Heart left ventricle (tissue), 16 donors: ENCODE data around the gene GRK5. TPM values are rescaled to one million over a fixed set of nuclear protein-coding genes. Genes with fewer than 3 reads are reported as not detected.

Experiments
- ATAC-seq, 4 donors: fragments of 200-7000 bp; cut with Tn5 transposase; one replicate each; pipeline ENCODE4 v1.9.1; 2020 to 2022; ENCODE audit warnings: moderate library complexity in 4 of 4, mild to moderate bottlenecking in 3 of 4, moderate number of reproducible peaks in 1 of 4
- DNase-seq, 5 donors: peaks; one replicate each; pipeline ENCODE4 v3.0.0-alpha.2; 2020
- H3K27ac ChIP-seq, 12 donors: fragments of 200-600 bp; sonication (generic) in 4 of 12; one replicate each; pipeline versions ENCODE4 v1.5.0 to v1.8.0; 2016 to 2022; ENCODE audit warnings: mild to moderate bottlenecking in 2 of 12
- H3K27me3 ChIP-seq, 9 donors: fragments of 200-600 bp; sonication (generic) in 2 of 9; one replicate each; pipeline versions ENCODE4 v1.5.1 to v1.8.0; 2016 to 2022; ENCODE audit warnings: mild to moderate bottlenecking in 3 of 9
- H3K36me3 ChIP-seq, 9 donors: fragments of 200-600 bp; sonication (generic) in 2 of 9; one replicate each; pipeline versions ENCODE4 v1.5.0 to v1.8.0; 2018 to 2022; ENCODE audit warnings: mild to moderate bottlenecking in 2 of 9
- H3K4me1 ChIP-seq, 12 donors: fragments of 200-600 bp; sonication (generic) in 4 of 12; one replicate each; pipeline versions ENCODE4 v1.5.0 to v1.8.0; 2016 to 2022; ENCODE audit warnings: mild to moderate bottlenecking in 3 of 12
- H3K4me3 ChIP-seq, 12 donors: fragments of 200-600 bp; sonication (generic) in 4 of 12; one replicate each; pipeline versions ENCODE4 v1.5.0 to v1.8.0; 2017 to 2022; ENCODE audit warnings: mild to moderate bottlenecking in 9 of 12, moderate library complexity in 4 of 12
- H3K9me3 ChIP-seq, 12 donors: fragments of 200-600 bp; sonication (generic) in 4 of 12; one replicate each; pipeline versions ENCODE4 v1.5.0 to v1.8.0; 2016 to 2022; ENCODE audit warnings: mild to moderate bottlenecking in 1 of 12
- CTCF ChIP-seq, 12 donors: fragments of 200-600 bp; sonication (generic) in 4 of 12; IDR thresholded peaks; one replicate each; pipeline versions ENCODE4 v1.5.0 to v1.8.0; 2018 to 2022; ENCODE audit warnings: antibody characterized with exemption in 12 of 12, mild to moderate bottlenecking in 5 of 12
- POLR2A ChIP-seq, 2 donors: fragments of 450-650 bp; IDR thresholded peaks; one replicate each; pipeline ENCODE4 v1.6.1; 2017; ENCODE audit warnings: antibody characterized with exemption in 2 of 2, mild to moderate bottlenecking in 2 of 2, moderate library complexity in 2 of 2
- WGBS, 4 donors: extraction: QIAGEN DNeasy Blood & Tissue Kit in 2 of 4; methylation state at CpG; one replicate each; pipeline versions ENCODE4 v1.1.5 to v1.1.7; 2013 to 2018; 5-methylcytosine and 5-hydroxymethylcytosine counted together
- intact Hi-C, 10 donors: fragments of 100-400 bp; cut with DNase I; formaldehyde crosslinking; loops; one replicate each; pipeline versions ENCODE4 v1.11.1 to v1.14.2; 2022
- polyA plus RNA-seq, 2 donors: library from polyadenylated mRNA; stranded (reverse); fragments of 200-250 nt; gene quantifications; one replicate each; pipeline ENCODE4 v1.2.3, GENCODE V29; 2013
- total RNA-seq, 9 donors: library from RNA; depleted of rRNA in 2 of 9; stranded (reverse); fragments of >200 nt in 2 of 9; fragmentation: NEBNext Ultra II Directional in 3 of 9; extraction: Animal tissue kit (Norgen Biotek cat#: 25700) in 3 of 9; gene quantifications; one replicate each; pipeline versions ENCODE4 v1.1.0 to v1.2.4, GENCODE V29; 2016 to 2023
- donor health status: ischemic (EF 13 %, LVEDD 7.1; RV severe dilation, severe dysfunction).
- donor health status: healthy with polysubstance abuse.
- donor health status: DM: no; HTN: yes; CAD: no.
- donor health status: DM: no; HTN: no; CAD: no.
- donor health status: ischemic (EF 25% LVEDD 6.9; RV normal size, moderate dysfunction).
- donor health status: ischemic (EF 25% LVEDD 5.7; RV mildly dilated, moderate dysfunction).
- donor health status: healthy.
- donor health status: DM: yes; HTN: yes; CAD: no.
- donor health status: ischemic (EF 35%, LVEDD 5.7; RV mildly dilated, moderate dysfunction).
- donor health status: nonischemic (EF 11% LVEDD 7.7; RV severe dilation, severe dysfunction).
- donor health status: DM: yes; HTN: yes; CAD: no.
- donor health status: PGD.
- donor health status: ischemic (EF 29% LVEDD 5.4; RV normal size, mild dysfunction).
- donor health status: nonischemic (EF 23%, LVEDD 6.1; RV moderate dilation, normal function).

GRK5 gene
- total and polyA plus RNA-seq, 11 donors: 13.1 to 58.0 (median 30.2) TPM

GRCh38 chr10:119248681-119249080 is 41.3 kb downstream of the GRK5 start:
- H3K9me3 ChIP-seq: no peaks in the 10 kb centered on the region
- TF ChIP-seq CTCF (IDR thresholded peaks at IDR 0.05): no peak
- TF ChIP-seq POLR2A (IDR thresholded peaks at IDR 0.05): no peak
- ATAC-seq (no peak), DNase-seq (no peak)
- H3K4me1 ChIP-seq: peaks cover 16 to 72% (median 52%) of the 10 kb centered on the region in 12 donors
- H3K27me3 ChIP-seq: no peaks in the 10 kb centered on the region
- WGBS, 4 donors: 87 to 95% (median 90%) methylated on average over 4 of the region's 4 CpGs
- peak overlapping the region in 2 of 12 donors; percentile 15 to 90 for H3K27ac ChIP-seq
- intact Hi-C loops: no loop called here
- H3K36me3 ChIP-seq: no peaks in the 10 kb centered on the region
- no peak overlapping the region for H3K4me3 ChIP-seq

GRCh38 chr10:119250641-119251314 is 43.4 kb downstream of the GRK5 start:
- H3K4me1 ChIP-seq: peaks cover 18 to 85% (median 72%) of the 10 kb centered on the region in 12 donors
- no peaks in the 10 kb centered on the region for H3K27me3 ChIP-seq
- H3K27ac ChIP-seq: peak overlapping the region; percentile 67 to 94 (median 82)
- no peaks in the 10 kb centered on the region for H3K9me3 ChIP-seq
- intact Hi-C loops: loop anchor here in 5 of 10 donors (2.0 to 5.0 kb wide), 4 partner anchors 37 to 43 kb away; partner anchors contain the start of gene GRK5 (in 3 of the 5)
- 17 to 19% (median 18%) methylated on average over 10 of the region's 10 CpGs for WGBS, 4 donors
- H3K4me3 ChIP-seq: peak overlapping the region in 1 of 12 donors; percentile 0
- DNase-seq (peak in 1 of 5 donors; percentile 17), ATAC-seq (peak in 2 of 4 donors; percentile 14)
- no peak for TF ChIP-seq POLR2A (IDR thresholded peaks at IDR 0.05)
- no peak for TF ChIP-seq CTCF (IDR thresholded peaks at IDR 0.05)
- H3K36me3 ChIP-seq: no peaks in the 10 kb centered on the region

DNA sequence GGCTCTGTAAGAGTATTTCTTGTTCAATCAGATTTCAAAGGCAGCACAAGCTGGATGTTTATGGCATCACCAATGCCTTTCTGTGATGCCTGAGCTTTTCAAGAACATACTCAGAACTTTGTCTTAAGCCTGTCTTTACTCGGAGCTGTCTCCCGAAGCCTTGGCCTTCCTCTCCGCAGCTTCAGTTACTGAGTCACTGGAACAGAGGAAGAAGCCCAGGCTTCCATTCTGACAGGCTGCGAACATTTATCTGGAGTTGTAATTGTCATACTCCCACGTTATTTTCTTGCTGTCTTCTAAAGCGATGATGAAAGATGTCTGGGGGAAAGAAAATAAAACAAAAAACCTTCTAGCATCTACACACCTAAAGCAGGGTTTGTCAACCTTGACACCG is 43.9 kb downstream of the GRK5 start:
- intact Hi-C loops: loop anchor here in 5 of 10 donors (2.0 to 5.0 kb wide), 4 partner anchors 36 to 44 kb away; partner anchors contain the start of gene GRK5 (in 3 of the 5)
- DNase-seq (peak in 1 of 5 donors; percentile 42), ATAC-seq (peak in 1 of 4 donors; percentile 32)
- Histone ChIP-seq H3K27me3 (no peaks in the 10 kb centered on the region), H3K9me3 (no peaks in the 10 kb centered on the region), H3K4me3 (peak overlapping the region in 1 of 12 donors; percentile 0), H3K4me1 (peaks cover 18 to 86% (median 74%) of the 10 kb centered on the region in 12 donors), H3K27ac (peak overlapping the region; percentile 67 to 94 (median 82)), H3K36me3 (no peaks in the 10 kb centered on the region)
- TF ChIP-seq CTCF (IDR thresholded peaks at IDR 0.05) (no peak), POLR2A (IDR thresholded peaks at IDR 0.05) (no peak)
- WGBS, 4 donors: 34 to 50% (median 43%) methylated on average over 7 of the region's 7 CpGs

- DNase-seq: peak in 2 of 5 donors; percentile 63 to 65
- intact Hi-C loops: loop anchor here in 5 of 10 donors (2.0 to 5.0 kb wide), 4 partner anchors 35 to 45 kb away; partner anchors contain the start of gene GRK5 (in 3 of the 5)
- Histone ChIP-seq H3K36me3 (no peaks in the 10 kb centered on the region), H3K4me3 (no peak overlapping the region), H3K4me1 (peaks cover 18 to 79% (median 68%) of the 10 kb centered on the region in 12 donors), H3K9me3 (no peaks in the 10 kb centered on the region), H3K27me3 (no peaks in the 10 kb centered on the region), H3K27ac (peak overlapping the region; percentile 67 to 94 (median 82))
- peak; percentile 16 to 75 (median 36) for ATAC-seq
- 33 to 56% (median 42%) methylated on average over 8 of the region's 8 CpGs for WGBS, 4 donors
- TF ChIP-seq CTCF (IDR thresholded peaks at IDR 0.05) (peak in 8 of 12 donors; percentile 13 to 54 (median 26)), POLR2A (IDR thresholded peaks at IDR 0.05) (no peak)
Measured at GRCh38 chr10:119252051-119252465, 44.7 kb downstream of the GRK5 start.
